Neutrophil (primary cell): ENCODE results near the gene CSHL1.
"Not testable (repeated sequence)": the region's sequence is repeated elsewhere in the genome, so short reads cannot be mapped to it uniquely, and the experiment has no call there.

Source experiments
- H3K27ac ChIP-seq: fragments of 200-600 bp; sonication (generic); 2 replicates; pipeline ENCODE4 v1.5.1; 2016; ENCODE audit warnings: mild to moderate bottlenecking, moderate library complexity
- H3K27me3 ChIP-seq: fragments of 200-600 bp; sonication (generic); 2 replicates; pipeline ENCODE4 v1.6.0; 2016; ENCODE audit warnings: mild to moderate bottlenecking
- H3K36me3 ChIP-seq: fragments of 200-600 bp; sonication (generic); 2 replicates; pipeline ENCODE4 v1.5.1; 2017
- H3K4me1 ChIP-seq, 2 experiments: fragments of 200-600 bp in 1 of 2; sonication (generic) in 1 of 2; 1 replicate in 1 of 2; 2 replicates in 1 of 2; pipeline versions ENCODE4 v1.5.1 to v1.6.1; 2013 to 2016; ENCODE audit warnings: low read depth in 1 of 2, low read length in 1 of 2, mild to moderate bottlenecking in 1 of 2, moderate library complexity in 1 of 2; ENCODE audit not compliant: control insufficient read depth in 1 of 2, insufficient read depth in 1 of 2
- H3K4me3 ChIP-seq, 2 experiments: fragments of 200-600 bp in 1 of 2; sonication (generic) in 1 of 2; 1 replicate in 1 of 2; 2 replicates in 1 of 2; pipeline ENCODE4 v1.5.1; 2013 to 2016; ENCODE audit warnings: low read depth in 1 of 2, low read length in 1 of 2, mild to moderate bottlenecking in 1 of 2, moderate library complexity in 1 of 2
- H3K9me3 ChIP-seq: fragments of 200-600 bp; sonication (generic); 2 replicates; pipeline ENCODE4 v1.5.1; 2016
- CTCF ChIP-seq: fragments of 200-600 bp; sonication (generic); IDR thresholded peaks from 2 replicates; pipeline ENCODE4 v1.5.1; 2016; ENCODE audit warnings: antibody characterized with exemption

The CSHL1 gene

DNA sequence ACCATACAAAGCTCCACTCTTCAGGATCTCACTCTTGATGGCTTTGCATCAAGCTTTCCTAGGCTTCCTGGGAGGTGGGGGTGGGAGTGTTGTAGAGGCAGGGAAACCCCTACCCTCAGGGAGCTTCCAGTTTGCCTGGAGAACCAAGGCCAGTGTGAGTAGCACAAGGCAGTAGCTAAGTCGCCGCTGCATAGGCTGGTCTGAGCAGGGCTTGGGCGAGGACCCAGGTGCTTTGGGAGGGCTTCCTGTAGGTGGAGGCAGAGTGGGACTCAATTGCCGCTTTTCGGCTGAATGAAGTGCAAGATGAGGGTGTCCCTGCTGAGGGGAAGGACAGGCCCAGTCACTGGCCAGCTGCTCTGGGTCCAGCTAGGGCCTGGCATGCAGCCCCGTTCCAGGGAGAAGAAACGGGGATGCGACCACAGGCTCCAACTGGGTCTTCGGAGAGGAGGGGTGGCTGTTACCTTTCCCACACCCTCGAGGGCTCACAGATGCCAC is 17.2 kb upstream of the CSHL1 start:
- no peak overlapping the region for H3K27ac ChIP-seq
- H3K4me1 ChIP-seq: peaks cover 12 to 13% of the 10 kb centered on the region in 2 experiments
- H3K36me3 ChIP-seq: no peaks in the 10 kb centered on the region
- no peak for TF ChIP-seq CTCF
- no peak overlapping the region for H3K4me3 ChIP-seq
- no peaks in the 10 kb centered on the region for H3K9me3 ChIP-seq
- H3K27me3 ChIP-seq: peaks cover 12% of the 10 kb centered on the region

DNA sequence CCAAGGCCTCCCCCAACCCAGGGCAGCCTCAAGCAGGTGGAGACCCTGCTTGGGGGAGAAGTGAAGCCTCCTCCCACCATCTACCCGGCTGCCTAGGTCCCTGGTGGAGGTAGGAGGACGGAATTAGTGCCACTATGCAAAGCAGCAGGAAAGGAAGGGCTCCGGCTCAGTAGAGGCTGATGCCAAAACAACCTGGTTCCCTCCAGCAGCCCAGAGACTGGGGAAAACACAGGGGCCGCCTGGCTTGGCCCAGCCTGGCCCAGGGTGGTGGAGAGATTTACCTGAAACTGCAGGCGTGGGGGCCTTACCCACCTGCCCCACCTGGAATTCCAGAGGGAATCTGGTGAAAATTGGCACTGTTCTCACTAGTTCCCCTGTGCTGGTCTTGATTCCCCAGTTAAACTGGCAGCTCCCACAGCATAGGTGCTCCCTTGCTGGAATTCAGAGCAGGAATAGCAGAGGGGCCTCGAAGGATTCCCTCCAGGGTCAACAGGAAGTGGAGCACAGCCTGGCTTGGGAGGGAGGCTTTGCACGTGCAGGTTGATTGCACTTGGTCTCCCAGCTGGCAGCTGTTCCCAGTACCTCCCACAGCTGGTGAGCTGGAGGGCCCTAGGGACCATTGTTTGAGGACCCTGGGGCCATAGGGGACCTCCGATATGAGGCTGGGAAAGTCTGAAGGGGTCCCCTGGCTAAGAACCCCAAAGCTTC is 16.6 kb upstream of the CSHL1 start:
- no peak overlapping the region for H3K4me3 ChIP-seq
- H3K27ac ChIP-seq: no peak overlapping the region
- H3K9me3 ChIP-seq: no peaks in the 10 kb centered on the region
- peaks cover 12 to 13% of the 10 kb centered on the region in 2 experiments for H3K4me1 ChIP-seq
- peaks cover 10% of the 10 kb centered on the region for H3K27me3 ChIP-seq
- no peak for TF ChIP-seq CTCF
- no peaks in the 10 kb centered on the region for H3K36me3 ChIP-seq

DNA sequence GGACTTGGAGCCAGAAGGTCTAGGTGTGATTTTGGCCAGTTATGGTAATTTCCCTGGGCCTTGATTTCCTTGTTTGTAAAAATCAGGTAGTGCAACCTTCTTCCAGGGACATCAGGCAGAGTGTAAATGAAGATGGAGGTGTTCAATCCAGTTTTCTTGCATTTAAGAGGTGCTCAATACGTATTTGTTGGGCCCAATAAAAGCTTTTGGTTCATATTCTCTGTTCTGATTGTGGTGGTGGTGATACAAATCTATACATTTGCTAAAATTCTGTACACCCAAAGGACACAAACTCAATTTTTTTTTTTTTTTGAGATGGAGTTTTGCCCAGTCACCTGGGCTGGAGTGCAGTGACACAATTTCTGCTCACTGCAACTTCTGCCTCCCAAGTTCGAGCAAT is 15.1 kb upstream of the CSHL1 start:
- no peak overlapping the region for H3K4me3 ChIP-seq

GRCh38 chr17:63925615-63926014 is 14.6 kb upstream of the CSHL1 start:
- Histone ChIP-seq H3K36me3 (no peaks in the 10 kb centered on the region), H3K4me3 (no peak overlapping the region), H3K27ac (no peak overlapping the region), H3K9me3 (no peaks in the 10 kb centered on the region), H3K27me3 (no peaks in the 10 kb centered on the region), H3K4me1 (no peaks in the 10 kb centered on the region)
- TF ChIP-seq CTCF: no peak

More for the DNA sequence above, 15.1 kb upstream of the CSHL1 start:
- Histone ChIP-seq H3K27ac (no peak overlapping the region), H3K36me3 (no peaks in the 10 kb centered on the region), H3K9me3 (no peaks in the 10 kb centered on the region), H3K27me3 (no peaks in the 10 kb centered on the region), H3K4me1 (peaks cover 2 to 3% of the 10 kb centered on the region in 2 experiments)
- TF ChIP-seq CTCF: no peak

- H3K4me3 ChIP-seq, H3K36me3 ChIP-seq, H3K9me3 ChIP-seq, H3K27me3 ChIP-seq, H3K27ac ChIP-seq, H3K4me1 ChIP-seq: not testable (repeated sequence)
These were observed 11.3 kb upstream of the CSHL1 start for GRCh38 chr17:63922402-63922801.

DNA sequence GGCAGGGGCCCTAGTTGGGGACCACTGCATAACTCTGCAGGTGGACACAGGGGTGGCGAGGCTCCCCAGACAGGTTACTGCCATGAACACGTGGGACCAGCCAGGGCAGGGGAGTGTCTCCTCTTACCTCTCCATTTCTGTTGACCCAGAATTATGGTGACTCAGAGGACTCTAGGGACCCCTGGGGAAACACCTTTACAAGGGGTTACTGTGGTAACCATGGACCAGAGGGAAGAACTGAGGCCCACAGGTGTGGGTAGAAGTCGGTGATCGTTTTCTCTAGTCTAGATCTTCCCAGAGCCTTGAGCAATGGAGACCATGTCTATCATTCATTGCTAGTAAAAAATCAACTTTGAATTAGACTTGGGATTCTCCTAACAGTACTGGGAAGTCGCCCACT is 9.7 kb upstream of the CSHL1 start:
- not testable (repeated sequence) for H3K4me3 ChIP-seq, H3K27me3 ChIP-seq, H3K36me3 ChIP-seq, H3K27ac ChIP-seq, H3K9me3 ChIP-seq, H3K4me1 ChIP-seq

DNA sequence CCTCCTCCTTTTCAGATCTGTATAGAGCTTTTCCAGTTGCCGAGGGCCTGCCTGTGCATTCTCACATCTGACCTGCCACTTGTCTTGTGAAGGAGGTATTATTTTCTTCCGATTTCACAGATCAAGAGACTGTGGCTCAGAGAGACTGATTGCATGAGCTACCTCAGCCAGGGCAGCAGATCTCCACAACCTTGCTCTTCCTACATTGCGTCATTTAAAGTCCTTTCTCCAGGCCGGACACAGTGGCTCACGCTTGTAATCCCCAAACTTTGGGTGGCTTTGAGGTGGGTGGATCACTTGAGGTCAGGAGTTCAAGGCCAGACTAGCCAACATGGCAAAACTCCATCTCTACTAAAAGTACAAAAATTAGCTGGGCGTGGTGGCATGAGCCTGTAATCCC is 9.0 kb upstream of the CSHL1 start:
- H3K27me3 ChIP-seq, H3K9me3 ChIP-seq, H3K36me3 ChIP-seq, H3K4me3 ChIP-seq, H3K27ac ChIP-seq, H3K4me1 ChIP-seq: not testable (repeated sequence)
